Measurements from ENCODE around the gene COG3. TPM values are rescaled to one million over a fixed set of nuclear protein-coding genes. Genes with fewer than 3 reads are reported as not detected.
"Not testable (repeated sequence)": the region's sequence is repeated elsewhere in the genome, so short reads cannot be mapped to it uniquely, and the experiment has no call there.

COG3 gene, protein sequence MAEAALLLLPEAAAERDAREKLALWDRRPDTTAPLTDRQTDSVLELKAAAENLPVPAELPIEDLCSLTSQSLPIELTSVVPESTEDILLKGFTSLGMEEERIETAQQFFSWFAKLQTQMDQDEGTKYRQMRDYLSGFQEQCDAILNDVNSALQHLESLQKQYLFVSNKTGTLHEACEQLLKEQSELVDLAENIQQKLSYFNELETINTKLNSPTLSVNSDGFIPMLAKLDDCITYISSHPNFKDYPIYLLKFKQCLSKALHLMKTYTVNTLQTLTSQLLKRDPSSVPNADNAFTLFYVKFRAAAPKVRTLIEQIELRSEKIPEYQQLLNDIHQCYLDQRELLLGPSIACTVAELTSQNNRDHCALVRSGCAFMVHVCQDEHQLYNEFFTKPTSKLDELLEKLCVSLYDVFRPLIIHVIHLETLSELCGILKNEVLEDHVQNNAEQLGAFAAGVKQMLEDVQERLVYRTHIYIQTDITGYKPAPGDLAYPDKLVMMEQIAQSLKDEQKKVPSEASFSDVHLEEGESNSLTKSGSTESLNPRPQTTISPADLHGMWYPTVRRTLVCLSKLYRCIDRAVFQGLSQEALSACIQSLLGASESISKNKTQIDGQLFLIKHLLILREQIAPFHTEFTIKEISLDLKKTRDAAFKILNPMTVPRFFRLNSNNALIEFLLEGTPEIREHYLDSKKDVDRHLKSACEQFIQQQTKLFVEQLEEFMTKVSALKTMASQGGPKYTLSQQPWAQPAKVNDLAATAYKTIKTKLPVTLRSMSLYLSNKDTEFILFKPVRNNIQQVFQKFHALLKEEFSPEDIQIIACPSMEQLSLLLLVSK
- 9.6 and 16.3 TPM in 2 replicates for total RNA-seq (2014; rRNA removed; shearing (Covaris generic))

DNA sequence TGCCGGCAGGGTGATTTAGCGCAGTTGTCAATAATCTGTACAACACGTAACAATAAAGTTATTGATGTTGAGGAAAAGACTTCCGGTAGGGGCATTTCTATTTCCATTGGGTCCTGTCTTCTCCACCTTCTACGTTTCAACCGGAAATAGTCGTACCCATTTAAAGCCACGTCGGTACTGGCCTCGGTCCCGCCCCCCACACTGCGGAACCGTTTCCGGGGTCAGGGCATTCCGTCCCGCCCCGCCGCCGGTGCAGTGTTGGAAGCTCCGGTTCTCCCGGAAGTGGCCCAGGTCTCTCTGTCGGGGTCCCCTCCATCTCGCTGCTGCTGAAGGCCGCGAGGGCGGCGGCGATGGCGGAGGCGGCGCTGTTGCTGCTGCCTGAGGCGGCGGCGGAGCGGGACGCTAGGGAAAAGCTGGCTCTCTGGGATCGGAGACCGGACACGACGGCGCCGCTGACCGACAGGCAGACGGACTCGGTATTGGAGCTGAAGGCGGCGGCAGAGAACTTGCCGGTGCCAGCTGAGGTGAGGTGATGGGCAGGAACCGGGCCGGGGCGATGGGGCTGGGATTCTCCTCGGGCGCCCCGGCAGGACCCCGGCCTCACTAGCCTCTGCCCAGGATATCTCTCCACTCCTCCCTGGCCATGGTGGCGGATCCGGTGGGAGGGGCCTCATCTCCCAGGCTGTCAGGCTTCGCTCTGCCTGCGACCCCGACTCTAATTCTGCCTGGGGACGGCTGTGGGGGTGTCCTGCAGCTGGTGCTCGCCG is at the start of gene COG3:
COG3 (plus strand) TSS at position 253 of the 767 bp plus-strand sequence; CDS start at position 351, 98 bp downstream.
- DNase-seq (ENCODE audit: low read depth), result peak; percentile 96

DNA sequence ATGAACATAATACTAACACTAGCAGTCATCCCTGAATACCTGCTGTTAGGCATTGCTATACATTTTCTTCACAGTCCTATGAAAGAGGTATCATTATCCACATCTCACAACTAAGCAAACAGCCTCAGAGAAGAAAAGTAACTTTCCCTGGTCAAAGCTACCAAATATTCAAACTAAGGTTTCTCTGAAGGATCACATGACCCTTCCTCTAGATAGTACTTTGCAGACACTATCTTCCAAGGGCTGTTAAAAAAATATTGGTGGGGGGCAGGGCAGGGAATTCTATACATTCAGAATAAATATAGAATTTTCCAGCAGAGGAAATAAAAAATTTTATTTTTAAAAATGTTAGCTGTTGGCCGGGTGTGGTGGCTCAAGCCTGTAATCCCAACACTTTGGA is 49.6 kb upstream of the COG3 start:
- DNase-seq (ENCODE audit: low read depth), result no peak

GRCh38 chr13:45416516-45417128 is 48.1 kb upstream of the COG3 start:
- peak; percentile 17 for DNase-seq (ENCODE audit: low read depth)

DNA sequence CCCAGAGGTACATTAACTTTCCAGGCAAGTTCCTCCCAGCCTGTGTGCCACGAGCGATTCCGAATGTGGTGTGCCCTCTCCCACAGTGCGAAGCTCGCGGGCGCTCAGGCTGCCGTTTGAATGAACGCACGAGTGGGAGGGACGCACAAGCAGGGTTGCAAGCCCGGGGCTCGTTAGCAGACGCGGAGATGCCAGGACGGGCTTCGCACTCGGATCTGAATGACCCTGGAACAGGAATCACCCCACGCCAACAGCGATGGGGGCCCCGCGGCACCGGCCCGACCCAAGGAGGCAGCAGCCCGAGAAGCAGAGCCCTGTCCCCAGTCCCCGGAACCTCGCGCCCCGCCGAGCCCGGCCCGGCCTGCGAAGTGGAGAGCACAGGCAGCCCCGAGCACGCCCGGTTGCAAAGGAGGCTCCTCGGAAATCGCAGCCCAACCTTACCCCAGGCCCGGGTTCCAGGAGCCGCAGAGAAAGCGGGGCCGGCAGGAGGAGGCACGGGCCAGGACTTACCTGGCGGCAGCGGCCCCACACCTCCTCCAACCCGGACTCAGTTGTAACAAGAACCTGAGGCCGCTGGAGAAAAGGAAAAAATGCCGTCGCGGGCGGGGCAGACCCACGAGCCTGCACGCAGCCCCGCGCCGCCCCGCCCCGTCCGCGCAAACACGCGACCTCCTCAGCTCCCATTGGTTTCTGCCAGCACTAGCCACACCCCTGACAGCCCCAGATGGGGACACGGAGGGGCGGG is 46.8 kb upstream of the COG3 start, which contains the start of gene SLC25A30:
SLC25A30 (minus strand) TSS at position 584 of the 745 bp plus-strand sequence. CDS start 6,948 bp downstream, outside the sequence.
- peak; percentile 82 for DNase-seq (ENCODE audit: low read depth)

DNA sequence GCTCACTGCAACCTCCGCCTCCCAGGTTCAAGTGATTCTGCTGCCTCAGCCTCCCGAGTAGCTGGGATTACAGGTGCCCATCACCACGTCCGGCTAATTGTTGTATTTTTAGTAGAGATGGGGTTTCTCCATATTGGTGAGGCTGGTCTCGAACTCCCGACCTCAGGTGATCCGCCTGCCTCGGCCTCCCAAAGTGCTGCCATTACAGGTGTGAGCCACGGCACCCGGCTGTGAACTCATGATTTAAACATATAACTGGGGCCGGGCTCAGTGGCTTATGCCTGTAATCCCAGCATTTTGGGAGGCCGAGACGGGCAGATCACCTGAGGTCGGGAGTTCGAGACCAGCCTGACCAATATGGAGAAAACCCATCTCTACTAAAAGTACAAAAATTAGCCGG is 45.4 kb upstream of the COG3 start:
- not testable (repeated sequence) for DNase-seq (ENCODE audit: low read depth)

DNA sequence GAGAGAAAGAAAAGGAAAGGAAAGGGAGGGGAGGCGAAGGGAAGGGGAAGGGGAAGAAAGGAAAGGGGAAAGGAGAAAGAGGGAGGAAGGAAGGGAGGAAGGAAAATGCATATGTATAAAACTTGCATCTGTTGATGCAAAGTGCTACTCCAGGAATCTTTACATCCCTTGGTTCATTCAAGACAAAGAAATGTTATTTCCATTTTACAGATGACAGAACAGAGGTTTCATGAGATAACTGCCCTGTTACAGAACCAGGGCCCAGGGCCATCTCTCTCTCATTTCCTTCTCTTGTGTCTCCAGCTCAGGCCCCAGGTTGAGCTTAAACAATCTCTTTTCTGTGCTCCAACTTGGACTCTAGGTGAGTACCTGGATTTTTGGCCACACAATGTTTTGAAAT is 44.8 kb upstream of the COG3 start:
- DNase-seq (ENCODE audit: low read depth), result no peak

- no peak for DNase-seq (ENCODE audit: low read depth)
Observed at GRCh38 chr13:45422731-45423292, 41.9 kb upstream of the COG3 start.

GRCh38 chr13:45426056-45426841 is 38.5 kb upstream of the COG3 start:
- DNase-seq (ENCODE audit: low read depth), result not testable (repeated sequence)

- DNase-seq (ENCODE audit: low read depth), result no peak
Observed at GRCh38 chr13:45432737-45433380, 31.9 kb upstream of the COG3 start.

- no peak for DNase-seq (ENCODE audit: low read depth)
Observed at GRCh38 chr13:45433381-45433790, 31.4 kb upstream of the COG3 start.

DNA sequence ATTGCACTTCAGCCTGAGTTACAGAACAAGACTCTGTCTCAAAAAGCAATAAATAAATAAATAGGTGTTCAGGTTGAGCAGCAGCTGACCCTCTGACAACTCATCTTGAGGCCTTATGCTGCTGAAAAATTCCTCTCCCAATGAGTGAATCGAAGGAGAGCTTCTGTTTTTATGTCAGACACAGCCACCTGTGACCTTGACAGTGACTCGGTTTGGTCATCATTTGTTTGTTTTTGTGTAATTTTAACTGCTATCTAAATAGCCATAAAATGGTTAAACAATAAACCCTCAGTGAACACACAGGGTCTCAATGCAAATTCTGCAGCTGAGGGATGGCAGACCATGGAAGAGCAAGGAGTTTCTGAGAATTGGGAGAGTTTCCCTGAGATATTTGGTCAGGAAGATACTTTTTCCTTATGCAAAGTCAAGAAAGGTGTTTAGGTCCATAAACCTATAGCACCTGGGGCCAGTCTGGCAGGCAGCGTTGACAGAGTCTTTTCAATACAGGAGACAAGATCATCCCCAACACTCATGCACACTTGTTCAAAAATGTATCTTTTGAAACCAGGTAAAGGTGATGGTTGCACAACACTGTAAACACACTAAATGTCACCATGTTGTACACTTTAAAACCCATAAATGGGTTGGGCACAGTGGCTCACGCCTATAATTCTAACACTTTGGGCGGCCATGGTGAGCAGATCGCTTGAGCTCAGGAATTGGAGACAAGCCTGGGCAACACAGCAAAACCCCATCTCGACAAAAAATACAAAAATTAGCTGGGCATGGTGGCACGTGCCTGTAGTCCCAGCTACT is 30.0 kb upstream of the COG3 start:
- DNase-seq (ENCODE audit: low read depth), result no peak

DNA sequence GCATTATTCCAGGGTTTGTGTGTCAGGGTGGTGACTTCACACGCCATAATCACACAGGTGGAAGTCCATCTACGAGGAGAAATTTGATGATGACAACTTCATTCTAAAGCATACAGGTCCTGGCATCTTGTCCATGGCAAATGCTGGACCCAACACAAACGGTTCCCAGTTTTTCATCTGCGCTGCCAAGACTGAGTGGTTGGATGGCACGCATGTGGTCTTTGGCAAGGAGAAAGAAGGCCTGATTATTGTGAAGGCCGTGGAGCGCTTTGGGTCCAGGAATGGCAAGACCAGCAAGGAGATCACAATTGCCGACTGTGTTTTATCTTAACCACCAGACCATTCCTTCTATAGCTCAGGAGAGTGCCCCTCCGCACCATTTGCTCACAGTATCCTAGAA is 28.4 kb upstream of the COG3 start:
- no peak for DNase-seq (ENCODE audit: low read depth)

DNA sequence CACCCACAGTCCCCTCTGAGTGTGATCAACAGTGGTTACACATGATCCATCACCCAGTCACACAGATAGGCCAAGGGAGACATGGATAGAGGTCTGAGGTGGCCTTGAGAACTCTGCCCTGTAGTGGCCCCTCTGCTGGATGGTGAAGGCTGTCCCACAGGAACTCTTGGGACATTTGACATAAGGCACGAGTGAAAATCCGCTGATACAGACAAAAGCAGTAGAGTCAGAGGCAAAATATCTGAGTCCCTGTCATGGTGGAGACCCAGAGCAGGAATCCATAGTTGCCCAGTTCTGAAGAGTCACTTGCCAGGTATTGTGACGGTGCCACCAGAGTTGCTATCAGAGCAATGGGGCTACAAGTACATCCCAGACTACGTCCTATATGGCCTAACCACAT is 27.8 kb upstream of the COG3 start:
- DNase-seq (ENCODE audit: low read depth), result no peak

DNA sequence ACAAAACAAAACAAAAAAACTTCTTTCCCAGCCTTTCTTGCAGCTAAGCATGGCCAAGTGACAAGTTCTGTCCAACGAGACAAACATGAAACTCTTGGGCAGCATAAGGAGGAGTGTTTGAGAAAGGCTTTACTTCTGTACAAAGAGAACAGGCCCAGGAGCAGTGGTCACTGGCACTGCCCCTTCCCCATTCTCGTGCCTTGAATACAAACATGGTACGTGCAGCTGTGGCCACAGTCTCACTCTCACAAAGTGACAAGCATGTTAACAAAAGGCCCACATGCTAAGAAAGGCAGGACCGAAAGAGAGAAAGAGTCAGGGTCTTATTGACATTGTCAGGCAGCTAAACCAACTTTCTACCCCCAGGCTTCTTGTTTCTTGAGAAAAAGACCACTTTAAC is 26.8 kb upstream of the COG3 start:
- DNase-seq (ENCODE audit: low read depth), result no peak

DNA sequence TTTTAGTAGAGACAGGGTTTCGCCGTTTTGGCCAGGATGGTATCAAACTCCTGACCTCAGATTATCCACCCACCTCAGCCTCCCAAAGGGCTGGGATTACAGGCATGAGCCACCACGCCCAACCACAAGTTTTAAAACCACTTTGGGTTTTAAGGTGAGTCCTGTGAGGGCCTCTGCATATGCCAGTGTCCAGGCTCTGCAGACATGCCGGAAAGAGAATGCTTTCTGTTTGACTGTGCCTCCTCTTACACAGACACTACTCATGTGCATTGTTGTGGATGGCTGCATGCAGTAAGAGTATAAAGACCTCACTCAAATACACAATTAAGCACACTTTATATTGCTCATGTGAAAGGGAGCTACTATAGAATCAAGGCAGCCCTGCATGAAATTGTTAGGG is 25.7 kb upstream of the COG3 start:
- no peak for DNase-seq (ENCODE audit: low read depth)

GRCh38 chr13:45439781-45440462 is 24.8 kb upstream of the COG3 start:
- no peak for DNase-seq (ENCODE audit: low read depth)

DNA sequence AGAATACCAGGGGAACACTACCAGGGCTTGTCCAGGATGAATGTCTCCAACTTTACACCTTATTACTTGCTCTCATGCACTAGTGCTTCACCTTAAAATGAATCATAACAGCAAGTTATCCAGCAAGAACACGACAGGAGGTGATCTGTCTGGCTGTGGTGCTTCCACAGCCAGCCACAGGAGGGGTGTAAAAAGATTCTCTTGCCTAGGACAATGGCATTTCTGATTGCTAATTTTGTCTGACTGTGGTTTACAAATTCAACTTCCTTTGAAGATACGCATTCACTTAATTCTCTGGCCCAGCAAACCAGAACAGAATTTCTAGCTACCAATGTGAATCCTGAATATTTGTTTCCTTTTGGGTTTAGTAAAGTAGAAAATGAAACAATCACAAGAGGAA is 23.1 kb upstream of the COG3 start:
- peak; percentile 44 for DNase-seq (ENCODE audit: low read depth)

DNA sequence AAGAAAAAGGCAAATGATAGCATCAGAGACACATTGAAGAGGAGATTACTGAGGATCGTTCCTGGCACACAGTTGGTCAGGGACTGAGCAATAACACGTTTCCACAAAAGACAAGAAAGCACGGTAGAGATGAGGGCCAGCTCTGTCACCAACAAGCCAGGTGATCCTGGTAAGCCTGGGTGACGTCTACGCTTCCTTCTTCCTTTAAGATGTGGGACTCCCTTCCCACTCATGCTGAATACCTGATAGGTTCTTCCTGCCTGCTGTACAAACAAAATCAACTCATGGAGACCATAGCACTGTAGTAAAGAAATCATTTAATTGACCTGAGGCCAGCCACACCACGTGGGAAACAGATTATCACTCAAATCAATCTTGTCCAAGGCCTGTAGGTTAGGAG is 19.7 kb upstream of the COG3 start:
- no peak for DNase-seq (ENCODE audit: low read depth)
